GM19452 (cell line): ENCODE data around the gene DTWD2.

Source experiments
- ATAC-seq: cut with Tn5 transposase; IDR thresholded peaks from one replicate; pipeline ENCODE4 v1.9.1; 2021; ENCODE audit not compliant: unreplicated experiment

DTWD2 gene

GRCh38 chr5:118789366-118789765 is 199.0 kb downstream of the DTWD2 start:
- ATAC-seq: no peak

- no peak for ATAC-seq
Measured at GRCh38 chr5:118788351-118788750, 200.0 kb downstream of the DTWD2 start.
